WERI-Rb-1 (cell line): ENCODE data around the gene HMCN1.

Experiments
- DNase-seq: peaks from one replicate; pipeline ENCODE4 v3.0.0-alpha.2; 2020
- H3K27ac ChIP-seq: fragments of 250-450 bp; sonication (Bioruptor Pico); 2 replicates; pipeline ENCODE4 v1.5.1; 2020; ENCODE audit warnings: mild to moderate bottlenecking, moderate library complexity
- H3K27me3 ChIP-seq: fragments of 250-450 bp; sonication (Bioruptor Pico); 2 replicates; pipeline ENCODE4 v1.5.1; 2021; ENCODE audit warnings: mild to moderate bottlenecking, low read depth, moderate library complexity; ENCODE audit not compliant: insufficient read depth, severe bottlenecking
- H3K36me3 ChIP-seq: fragments of 250-450 bp; sonication (Bioruptor Pico); 2 replicates; pipeline ENCODE4 v1.5.1; 2020; ENCODE audit warnings: mild to moderate bottlenecking, moderate library complexity
- H3K4me3 ChIP-seq: 2 replicates; pipeline ENCODE4 v1.5.1; 2011; ENCODE audit warnings: low read depth, mild to moderate bottlenecking, control low read depth, low read length
- H3K9me3 ChIP-seq: fragments of 250-450 bp; sonication (Bioruptor Pico); 2 replicates; pipeline ENCODE4 v1.5.1; 2021; ENCODE audit warnings: mild to moderate bottlenecking, moderate library complexity; ENCODE audit not compliant: severe bottlenecking
- TF ChIP-seq, protein P1 (sequence below): IDR thresholded peaks from 2 replicates; pipeline ENCODE4 v1.5.1; 2011; ENCODE audit warnings: low read depth, mild to moderate bottlenecking, control low read depth, inconsistent platforms, low read length

Gene HMCN1

GRCh38 chr1:186014370-186015037 lies 280.3 kb downstream of the HMCN1 start:
- Histone ChIP-seq H3K36me3 (no peaks in the 10 kb centered on the region), H3K27me3 (no peaks in the 10 kb centered on the region), H3K27ac (no peak overlapping the region), H3K4me3 (no peak overlapping the region), H3K9me3 (no peaks in the 10 kb centered on the region)
- DNase-seq: no peak
- TF ChIP-seq, protein P1, sequence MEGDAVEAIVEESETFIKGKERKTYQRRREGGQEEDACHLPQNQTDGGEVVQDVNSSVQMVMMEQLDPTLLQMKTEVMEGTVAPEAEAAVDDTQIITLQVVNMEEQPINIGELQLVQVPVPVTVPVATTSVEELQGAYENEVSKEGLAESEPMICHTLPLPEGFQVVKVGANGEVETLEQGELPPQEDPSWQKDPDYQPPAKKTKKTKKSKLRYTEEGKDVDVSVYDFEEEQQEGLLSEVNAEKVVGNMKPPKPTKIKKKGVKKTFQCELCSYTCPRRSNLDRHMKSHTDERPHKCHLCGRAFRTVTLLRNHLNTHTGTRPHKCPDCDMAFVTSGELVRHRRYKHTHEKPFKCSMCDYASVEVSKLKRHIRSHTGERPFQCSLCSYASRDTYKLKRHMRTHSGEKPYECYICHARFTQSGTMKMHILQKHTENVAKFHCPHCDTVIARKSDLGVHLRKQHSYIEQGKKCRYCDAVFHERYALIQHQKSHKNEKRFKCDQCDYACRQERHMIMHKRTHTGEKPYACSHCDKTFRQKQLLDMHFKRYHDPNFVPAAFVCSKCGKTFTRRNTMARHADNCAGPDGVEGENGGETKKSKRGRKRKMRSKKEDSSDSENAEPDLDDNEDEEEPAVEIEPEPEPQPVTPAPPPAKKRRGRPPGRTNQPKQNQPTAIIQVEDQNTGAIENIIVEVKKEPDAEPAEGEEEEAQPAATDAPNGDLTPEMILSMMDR: no peak

GRCh38 chr1:186016856-186017255 lies 282.7 kb downstream of the HMCN1 start:
- Histone ChIP-seq H3K36me3 (no peaks in the 10 kb centered on the region), H3K27me3 (no peaks in the 10 kb centered on the region), H3K27ac (no peak overlapping the region), H3K9me3 (no peaks in the 10 kb centered on the region), H3K4me3 (no peak overlapping the region)
- TF ChIP-seq, protein P1: no peak
- no peak for DNase-seq

GRCh38 chr1:186022184-186022583 lies 288.0 kb downstream of the HMCN1 start:
- TF ChIP-seq, protein P1: no peak
- Histone ChIP-seq H3K9me3 (no peaks in the 10 kb centered on the region), H3K27ac (no peak overlapping the region), H3K36me3 (no peaks in the 10 kb centered on the region), H3K27me3 (no peaks in the 10 kb centered on the region), H3K4me3 (no peak overlapping the region)
- DNase-seq: no peak

- DNase-seq: no peak
- no peaks in the 10 kb centered on the region for H3K9me3 ChIP-seq
- no peaks in the 10 kb centered on the region for H3K27me3 ChIP-seq
- no peak overlapping the region for H3K27ac ChIP-seq
- H3K36me3 ChIP-seq: no peaks in the 10 kb centered on the region
- TF ChIP-seq, protein P1: no peak
- no peak overlapping the region for H3K4me3 ChIP-seq
Observed at GRCh38 chr1:186026946-186027345, 292.8 kb downstream of the HMCN1 start.

DNA sequence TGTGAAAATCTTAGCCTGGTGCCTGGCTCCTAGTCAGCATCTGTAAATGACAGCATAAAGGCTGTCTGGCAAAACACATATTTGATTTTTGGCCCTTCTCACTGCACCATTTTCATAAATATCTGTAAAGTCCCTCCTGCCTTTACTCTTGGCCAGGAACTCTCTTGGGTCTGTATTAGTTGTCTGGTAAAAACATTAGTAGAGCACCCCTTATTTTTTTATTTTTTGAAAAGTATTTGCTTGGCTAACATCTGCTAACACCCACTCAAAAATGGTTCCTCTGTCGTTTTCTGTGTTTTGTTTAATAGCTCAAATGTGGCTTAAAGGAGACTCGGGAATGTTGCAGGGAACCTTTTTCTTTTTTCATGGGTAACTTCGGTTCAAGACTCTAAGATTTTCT lies 293.4 kb downstream of the HMCN1 start:
- Histone ChIP-seq H3K27ac (no peak overlapping the region), H3K36me3 (no peaks in the 10 kb centered on the region), H3K4me3 (no peak overlapping the region), H3K27me3 (no peaks in the 10 kb centered on the region), H3K9me3 (no peaks in the 10 kb centered on the region)
- TF ChIP-seq, protein P1: no peak
- DNase-seq: no peak

GRCh38 chr1:186030453-186030852 lies 296.3 kb downstream of the HMCN1 start:
- Histone ChIP-seq H3K9me3 (no peaks in the 10 kb centered on the region), H3K27me3 (peaks cover 5% of the 10 kb centered on the region), H3K36me3 (no peaks in the 10 kb centered on the region), H3K27ac (no peak overlapping the region), H3K4me3 (no peak overlapping the region)
- DNase-seq: no peak
- TF ChIP-seq, protein P1: no peak
